ENCODE data around the gene HAUS3.

GRCh38 chr4:2217726-2218125 lies 24.2 kb downstream of the HAUS3 start:
- TF ChIP-seq CTCF (IDR thresholded peaks at IDR 0.05) (no peak), POLR2A (IDR thresholded peaks at IDR 0.05) (no peak)

All from uterus (tissue), 2 donors.